Measurements from ENCODE around the gene SLITRK5. TPM values are rescaled to one million over a fixed set of nuclear protein-coding genes. Genes with fewer than 3 reads are reported as not detected.

The SLITRK5 gene
- total RNA-seq, 1 donor from 2014 or later, result 1.8 TPM

DNA sequence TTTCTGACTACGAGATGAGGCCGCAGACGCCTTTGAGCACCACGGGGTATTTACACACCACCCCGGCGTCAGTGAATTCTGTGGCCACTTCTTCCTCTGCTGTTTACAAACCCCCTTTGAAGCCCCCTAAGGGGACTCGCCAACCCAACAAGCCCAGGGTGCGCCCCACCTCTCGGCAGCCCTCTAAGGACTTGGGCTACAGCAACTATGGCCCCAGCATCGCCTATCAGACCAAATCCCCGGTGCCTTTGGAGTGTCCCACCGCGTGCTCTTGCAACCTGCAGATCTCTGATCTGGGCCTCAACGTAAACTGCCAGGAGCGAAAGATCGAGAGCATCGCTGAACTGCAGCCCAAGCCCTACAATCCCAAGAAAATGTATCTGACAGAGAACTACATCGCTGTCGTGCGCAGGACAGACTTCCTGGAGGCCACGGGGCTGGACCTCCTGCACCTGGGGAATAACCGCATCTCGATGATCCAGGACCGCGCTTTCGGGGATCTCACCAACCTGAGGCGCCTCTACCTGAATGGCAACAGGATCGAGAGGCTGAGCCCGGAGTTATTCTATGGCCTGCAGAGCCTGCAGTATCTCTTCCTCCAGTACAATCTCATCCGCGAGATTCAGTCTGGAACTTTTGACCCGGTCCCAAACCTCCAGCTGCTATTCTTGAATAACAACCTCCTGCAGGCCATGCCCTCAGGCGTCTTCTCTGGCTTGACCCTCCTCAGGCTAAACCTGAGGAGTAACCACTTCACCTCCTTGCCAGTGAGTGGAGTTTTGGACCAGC lies 5.3 kb downstream of the SLITRK5 start:
- no peak for DNase-seq
- no peak overlapping the region for H3K27ac Mint-ChIP-seq (ENCODE audit: unreplicated experiment)
- TF ChIP-seq, protein P1, sequence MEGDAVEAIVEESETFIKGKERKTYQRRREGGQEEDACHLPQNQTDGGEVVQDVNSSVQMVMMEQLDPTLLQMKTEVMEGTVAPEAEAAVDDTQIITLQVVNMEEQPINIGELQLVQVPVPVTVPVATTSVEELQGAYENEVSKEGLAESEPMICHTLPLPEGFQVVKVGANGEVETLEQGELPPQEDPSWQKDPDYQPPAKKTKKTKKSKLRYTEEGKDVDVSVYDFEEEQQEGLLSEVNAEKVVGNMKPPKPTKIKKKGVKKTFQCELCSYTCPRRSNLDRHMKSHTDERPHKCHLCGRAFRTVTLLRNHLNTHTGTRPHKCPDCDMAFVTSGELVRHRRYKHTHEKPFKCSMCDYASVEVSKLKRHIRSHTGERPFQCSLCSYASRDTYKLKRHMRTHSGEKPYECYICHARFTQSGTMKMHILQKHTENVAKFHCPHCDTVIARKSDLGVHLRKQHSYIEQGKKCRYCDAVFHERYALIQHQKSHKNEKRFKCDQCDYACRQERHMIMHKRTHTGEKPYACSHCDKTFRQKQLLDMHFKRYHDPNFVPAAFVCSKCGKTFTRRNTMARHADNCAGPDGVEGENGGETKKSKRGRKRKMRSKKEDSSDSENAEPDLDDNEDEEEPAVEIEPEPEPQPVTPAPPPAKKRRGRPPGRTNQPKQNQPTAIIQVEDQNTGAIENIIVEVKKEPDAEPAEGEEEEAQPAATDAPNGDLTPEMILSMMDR (IDR thresholded peaks at IDR 0.05; ENCODE audit: partially characterized antibody, unreplicated experiment), result no peak
- no peak overlapping the region for H3K4me3 Mint-ChIP-seq (ENCODE audit: unreplicated experiment)
- peaks cover 29% of the 10 kb centered on the region for H3K27me3 Mint-ChIP-seq (ENCODE audit: unreplicated experiment)
- H3K9me3 Mint-ChIP-seq (ENCODE audit: unreplicated experiment), result peaks cover 13% of the 10 kb centered on the region
- peaks cover 8% of the 10 kb centered on the region for H3K36me3 Mint-ChIP-seq (ENCODE audit: unreplicated experiment)
- peaks cover 14% of the 10 kb centered on the region for H3K4me1 Mint-ChIP-seq (ENCODE audit: low read depth, unreplicated experiment)

DNA sequence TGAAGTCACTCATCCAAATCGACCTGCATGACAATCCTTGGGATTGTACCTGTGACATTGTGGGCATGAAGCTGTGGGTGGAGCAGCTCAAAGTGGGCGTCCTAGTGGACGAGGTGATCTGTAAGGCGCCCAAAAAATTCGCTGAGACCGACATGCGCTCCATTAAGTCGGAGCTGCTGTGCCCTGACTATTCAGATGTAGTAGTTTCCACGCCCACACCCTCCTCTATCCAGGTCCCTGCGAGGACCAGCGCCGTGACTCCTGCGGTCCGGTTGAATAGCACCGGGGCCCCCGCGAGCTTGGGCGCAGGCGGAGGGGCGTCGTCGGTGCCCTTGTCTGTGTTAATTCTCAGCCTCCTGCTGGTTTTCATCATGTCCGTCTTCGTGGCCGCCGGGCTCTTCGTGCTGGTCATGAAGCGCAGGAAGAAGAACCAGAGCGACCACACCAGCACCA lies 5.9 kb downstream of the SLITRK5 start:
- Mint-ChIP-seq H3K27ac (ENCODE audit: unreplicated experiment) (no peak overlapping the region), H3K4me1 (ENCODE audit: low read depth, unreplicated experiment) (peaks cover 14% of the 10 kb centered on the region), H3K4me3 (ENCODE audit: unreplicated experiment) (peak overlapping the region; percentile 89), H3K27me3 (ENCODE audit: unreplicated experiment) (peaks cover 29% of the 10 kb centered on the region), H3K36me3 (ENCODE audit: unreplicated experiment) (peaks cover 8% of the 10 kb centered on the region), H3K9me3 (ENCODE audit: unreplicated experiment) (peaks cover 12% of the 10 kb centered on the region)
- TF ChIP-seq, protein P1 (IDR thresholded peaks at IDR 0.05; ENCODE audit: partially characterized antibody, unreplicated experiment), result no peak
- no peak for DNase-seq

GRCh38 chr13:87677496-87678371 lies 6.6 kb downstream of the SLITRK5 start:
- Mint-ChIP-seq H3K27ac (ENCODE audit: unreplicated experiment) (peak overlapping the region; percentile 12), H3K27me3 (ENCODE audit: unreplicated experiment) (peaks cover 26% of the 10 kb centered on the region), H3K4me1 (ENCODE audit: low read depth, unreplicated experiment) (peaks cover 14% of the 10 kb centered on the region), H3K9me3 (ENCODE audit: unreplicated experiment) (peaks cover 9% of the 10 kb centered on the region), H3K36me3 (ENCODE audit: unreplicated experiment) (peaks cover 8% of the 10 kb centered on the region), H3K4me3 (ENCODE audit: unreplicated experiment) (peak overlapping the region; percentile 89)
- DNase-seq, result peak; percentile 65
- TF ChIP-seq, protein P1 (IDR thresholded peaks at IDR 0.05; ENCODE audit: partially characterized antibody, unreplicated experiment), result no peak

DNA sequence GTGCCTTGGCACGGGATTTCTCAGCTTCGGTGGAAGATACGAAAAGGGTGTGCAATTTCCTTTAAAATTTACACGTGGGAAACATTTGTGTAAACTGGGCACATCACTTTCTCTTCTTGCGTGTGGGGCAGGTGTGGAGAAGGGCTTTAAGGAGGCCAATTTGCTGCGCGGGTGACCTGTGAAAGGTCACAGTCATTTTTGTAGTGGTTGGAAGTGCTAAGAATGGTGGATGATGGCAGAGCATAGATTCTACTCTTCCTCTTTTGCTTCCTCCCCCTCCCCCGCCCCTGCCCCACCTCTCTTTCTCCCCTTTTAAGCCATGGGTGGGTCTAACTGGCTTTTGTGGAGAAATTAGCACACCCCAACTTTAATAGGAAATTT lies 7.2 kb downstream of the SLITRK5 start:
- Mint-ChIP-seq H3K27me3 (ENCODE audit: unreplicated experiment) (peaks cover 25% of the 10 kb centered on the region), H3K36me3 (ENCODE audit: unreplicated experiment) (peaks cover 8% of the 10 kb centered on the region), H3K4me1 (ENCODE audit: low read depth, unreplicated experiment) (peaks cover 14% of the 10 kb centered on the region), H3K4me3 (ENCODE audit: unreplicated experiment) (peak overlapping the region; percentile 89), H3K9me3 (ENCODE audit: unreplicated experiment) (peaks cover 5% of the 10 kb centered on the region), H3K27ac (ENCODE audit: unreplicated experiment) (no peak overlapping the region)
- TF ChIP-seq, protein P1 (IDR thresholded peaks at IDR 0.05; ENCODE audit: partially characterized antibody, unreplicated experiment), result no peak
- DNase-seq, result no peak

Data from glutamatergic neuron (in vitro differentiated cells).